OCI-LY1 (cell line): ENCODE results near the gene CNNM4.

Experiments used
- H2AFZ ChIP-seq: fragments of 200-600 bp; sonication (generic), shearing (Covaris generic); 2 replicates; pipeline ENCODE4 v1.6.0; 2014; ENCODE audit warnings: antibody characterized with exemption, mild to moderate bottlenecking, low read length
- H3F3A ChIP-seq: fragments of 200-600 bp; sonication (generic), shearing (Covaris generic); 2 replicates; pipeline ENCODE4 v1.6.0; 2014; ENCODE audit warnings: mild to moderate bottlenecking, antibody characterized with exemption, low read length, moderate library complexity; ENCODE audit not compliant: insufficient read depth
- H3K27ac ChIP-seq: fragments of 200-600 bp; sonication (generic); 2 replicates; pipeline ENCODE4 v1.5.1; 2014; ENCODE audit warnings: low read length, mixed run types, mild to moderate bottlenecking, low read depth; ENCODE audit not compliant: poor library complexity, severe bottlenecking
- H3K27me3 ChIP-seq: fragments of 200-600 bp; sonication (generic); 2 replicates; pipeline ENCODE4 v1.6.0; 2014; ENCODE audit warnings: antibody characterized with exemption, mild to moderate bottlenecking, low read length, moderate library complexity; ENCODE audit not compliant: insufficient read depth
- H3K36me3 ChIP-seq: fragments of 200-600 bp; sonication (generic); 2 replicates; pipeline ENCODE4 v1.6.1; 2014; ENCODE audit warnings: mild to moderate bottlenecking, antibody characterized with exemption, low read length, moderate library complexity, mixed read lengths; ENCODE audit not compliant: insufficient read depth
- H3K4me1 ChIP-seq: fragments of 200-600 bp; sonication (generic); 2 replicates; pipeline ENCODE4 v1.5.1; 2014; ENCODE audit warnings: mild to moderate bottlenecking, low read length, moderate library complexity; ENCODE audit not compliant: insufficient read depth, severe bottlenecking
- H3K4me2 ChIP-seq: fragments of 200-600 bp; sonication (generic), shearing (Covaris generic); 2 replicates; pipeline ENCODE4 v1.6.1; 2014; ENCODE audit warnings: low read length
- H3K4me3 ChIP-seq: fragments of 200-600 bp; sonication (generic); 2 replicates; pipeline ENCODE4 v1.5.1; 2014; ENCODE audit warnings: low read length, low read depth, mild to moderate bottlenecking, mixed read lengths; ENCODE audit not compliant: poor library complexity, severe bottlenecking
- H3K79me2 ChIP-seq: fragments of 200-600 bp; shearing (Covaris generic); 2 replicates; pipeline ENCODE4 v1.6.1; 2016; ENCODE audit warnings: mixed run types, low read length, mixed read lengths; ENCODE audit not compliant: insufficient read depth
- H3K9ac ChIP-seq: fragments of 200-600 bp; sonication (generic), shearing (Covaris generic); 2 replicates; pipeline ENCODE4 v1.6.1; 2014; ENCODE audit warnings: mild to moderate bottlenecking, low read length, mixed read lengths
- H3K9me2 ChIP-seq: fragments of 200-600 bp; sonication (generic), shearing (Covaris generic); 2 replicates; pipeline ENCODE4 v1.6.1; 2014; ENCODE audit warnings: low read depth, mild to moderate bottlenecking, low read length, mixed read lengths
- H3K9me3 ChIP-seq: fragments of 200-600 bp; shearing (Covaris generic); 2 replicates; pipeline ENCODE4 v1.6.1; 2014; ENCODE audit warnings: low read length, mixed read lengths
- H4K20me1 ChIP-seq: fragments of 200-600 bp; sonication (generic), shearing (Covaris generic); 2 replicates; pipeline ENCODE4 v1.6.0; 2016; ENCODE audit warnings: mild to moderate bottlenecking, low read length; ENCODE audit not compliant: insufficient read depth
- CTCF ChIP-seq: fragments of 200-600 bp; sonication (generic), shearing (Covaris generic); IDR thresholded peaks from 2 replicates; pipeline ENCODE4 v1.5.1; 2017; ENCODE audit warnings: mild to moderate bottlenecking, antibody characterized with exemption, low read length, moderate library complexity, mixed read lengths
- EZH2 ChIP-seq: fragments of 200-600 bp; sonication (generic), shearing (Covaris generic); IDR thresholded peaks from 2 replicates; pipeline ENCODE4 v1.8.0; 2017; ENCODE audit warnings: borderline replicate concordance, mixed run types, mild to moderate bottlenecking, antibody characterized with exemption, low read length, moderate library complexity, mixed read lengths

CNNM4 gene

GRCh38 chr2:96801005-96801785, 40.5 kb downstream of the CNNM4 start:
- TF ChIP-seq CTCF, result peak; percentile 92
- no peak for TF ChIP-seq EZH2
- Histone ChIP-seq H2AFZ (no peak overlapping the region), H3K36me3 (no peaks in the 10 kb centered on the region; the same call in 1 of the 2 replicates), H3K9ac (no peak overlapping the region), H3K27me3 (no peaks in the 10 kb centered on the region), H3K27ac (no peak overlapping the region), H3K9me2 (no peaks in the 10 kb centered on the region), H3K79me2 (no peaks in the 10 kb centered on the region), H3K9me3 (no peaks in the 10 kb centered on the region), H4K20me1 (no peaks in the 10 kb centered on the region), H3K4me3 (no peak overlapping the region), H3F3A (no peaks in the 10 kb centered on the region), H3K4me1 (peaks cover 3% of the 10 kb centered on the region), H3K4me2 (peak overlapping the region; percentile 30; the same call in 1 of the 2 replicates)

- no peaks in the 10 kb centered on the region; the same call in 1 of the 2 replicates for H3K27me3 ChIP-seq
- no peaks in the 10 kb centered on the region; the same call in 1 of the 2 replicates for H3K36me3 ChIP-seq
- no peak overlapping the region for H3K9ac ChIP-seq
- TF ChIP-seq EZH2 (no peak), CTCF (no peak)
- H3F3A ChIP-seq, result no peaks in the 10 kb centered on the region
- no peaks in the 10 kb centered on the region for H4K20me1 ChIP-seq
- peaks cover 11% of the 10 kb centered on the region for H3K4me1 ChIP-seq
- H3K79me2 ChIP-seq, result no peaks in the 10 kb centered on the region
- no peaks in the 10 kb centered on the region for H3K9me2 ChIP-seq
- H3K9me3 ChIP-seq, result no peaks in the 10 kb centered on the region
- no peak overlapping the region for H2AFZ ChIP-seq
- H3K27ac ChIP-seq, result no peak overlapping the region
- H3K4me2 ChIP-seq, result no peak overlapping the region
- no peak overlapping the region for H3K4me3 ChIP-seq
Measured at GRCh38 chr2:96801786-96802595, 41.3 kb downstream of the CNNM4 start.

- H3K4me3 ChIP-seq, result no peak overlapping the region
- no peaks in the 10 kb centered on the region for H3K9me2 ChIP-seq
- H3F3A ChIP-seq, result no peaks in the 10 kb centered on the region
- no peak overlapping the region for H3K27ac ChIP-seq
- no peak for TF ChIP-seq EZH2
- no peak for TF ChIP-seq CTCF
- no peak overlapping the region for H2AFZ ChIP-seq
- H3K4me1 ChIP-seq, result peaks cover 12% of the 10 kb centered on the region
- H3K27me3 ChIP-seq, result no peaks in the 10 kb centered on the region; the same call in 1 of the 2 replicates
- no peak overlapping the region for H3K4me2 ChIP-seq
- H3K9ac ChIP-seq, result no peak overlapping the region
- no peaks in the 10 kb centered on the region for H3K79me2 ChIP-seq
- H3K36me3 ChIP-seq, result no peaks in the 10 kb centered on the region; the same call in 1 of the 2 replicates
- no peaks in the 10 kb centered on the region for H3K9me3 ChIP-seq
- no peaks in the 10 kb centered on the region for H4K20me1 ChIP-seq
Measured at GRCh38 chr2:96802721-96803120, 42.0 kb downstream of the CNNM4 start.
